ENCODE measurements around the gene HIVEP3.

The HIVEP3 gene

GRCh38 chr1:41847733-41848132, 71.0 kb downstream of the HIVEP3 start:
- DNase-seq (ENCODE audit: low spot score), result no peak

GRCh38 chr1:41846625-41847405, 71.9 kb downstream of the HIVEP3 start:
- no peak for DNase-seq (ENCODE audit: low spot score)

- DNase-seq (ENCODE audit: low spot score), result no peak
Observed at GRCh38 chr1:41844781-41845272, 73.9 kb downstream of the HIVEP3 start.

- DNase-seq (ENCODE audit: low spot score), result no peak
Observed at GRCh38 chr1:41844255-41844654, 74.5 kb downstream of the HIVEP3 start.

- no peak for DNase-seq (ENCODE audit: low spot score)
Observed at GRCh38 chr1:41842993-41843755, 75.5 kb downstream of the HIVEP3 start.

GRCh38 chr1:41842326-41842725, 76.4 kb downstream of the HIVEP3 start:
- no peak for DNase-seq (ENCODE audit: low spot score)

GRCh38 chr1:41840592-41841246, 78.0 kb downstream of the HIVEP3 start:
- no peak for DNase-seq (ENCODE audit: low spot score)

- no peak for DNase-seq (ENCODE audit: low spot score)
Observed at GRCh38 chr1:41838266-41838665, 80.5 kb downstream of the HIVEP3 start.

GRCh38 chr1:41837691-41838090, 81.0 kb downstream of the HIVEP3 start:
- DNase-seq (ENCODE audit: low spot score), result no peak

GRCh38 chr1:41835485-41835884, 83.2 kb downstream of the HIVEP3 start:
- no peak for DNase-seq (ENCODE audit: low spot score)

- DNase-seq (ENCODE audit: low spot score), result no peak
Observed at GRCh38 chr1:41833519-41834000, 85.2 kb downstream of the HIVEP3 start.

GRCh38 chr1:41830726-41831125, 88.0 kb downstream of the HIVEP3 start:
- no peak for DNase-seq (ENCODE audit: low spot score)

- DNase-seq (ENCODE audit: low spot score), result no peak
Observed at GRCh38 chr1:41827991-41828570, 90.6 kb downstream of the HIVEP3 start.

- DNase-seq (ENCODE audit: low spot score), result no peak
Observed at GRCh38 chr1:41823471-41823870, 95.3 kb downstream of the HIVEP3 start.

- no peak for DNase-seq (ENCODE audit: low spot score)
Observed at GRCh38 chr1:41822866-41823265, 95.9 kb downstream of the HIVEP3 start.

- no peak for DNase-seq (ENCODE audit: low spot score)
Observed at GRCh38 chr1:41819843-41820242, 98.9 kb downstream of the HIVEP3 start.

GRCh38 chr1:41819069-41819468, 99.7 kb downstream of the HIVEP3 start:
- no peak for DNase-seq (ENCODE audit: low spot score)

- no peak for DNase-seq (ENCODE audit: low spot score)
Observed at GRCh38 chr1:41816061-41816460, 102.7 kb downstream of the HIVEP3 start.

- no peak for DNase-seq (ENCODE audit: low spot score)
Observed at GRCh38 chr1:41813755-41814745, 104.7 kb downstream of the HIVEP3 start.

GRCh38 chr1:41813226-41813625, 105.5 kb downstream of the HIVEP3 start:
- DNase-seq (ENCODE audit: low spot score), result no peak

GRCh38 chr1:41812453-41812852, 106.3 kb downstream of the HIVEP3 start:
- no peak for DNase-seq (ENCODE audit: low spot score)

Measured in activated CD4-positive, alpha-beta T cell treated with anti-CD3 and anti-CD28 coated beads, Interleukin-2, Interleukin-4, amounts not matched to agents 100 ng/mL and 50 ng/mL, durations not matched to agents 16 hours and 8 hours (primary cell).